GM18505 (cell line): ENCODE measurements around the gene LARGE1.

Source experiments
- ATAC-seq: cut with Tn5 transposase; IDR thresholded peaks from one replicate; pipeline ENCODE4 v1.9.1; 2021; ENCODE audit not compliant: unreplicated experiment
- POLR2A ChIP-seq: IDR thresholded peaks from 4 replicates; pipeline ENCODE4 v1.6.1; 2011; ENCODE audit warnings: borderline replicate concordance; ENCODE audit not compliant: insufficient read depth, insufficient read length; ENCODE audit errors: extremely low read depth

The LARGE1 gene

GRCh38 chr22:33640900-33641299 lies 279.4 kb downstream of the LARGE1 start:
- ATAC-seq: no peak
- TF ChIP-seq POLR2A: no peak

DNA sequence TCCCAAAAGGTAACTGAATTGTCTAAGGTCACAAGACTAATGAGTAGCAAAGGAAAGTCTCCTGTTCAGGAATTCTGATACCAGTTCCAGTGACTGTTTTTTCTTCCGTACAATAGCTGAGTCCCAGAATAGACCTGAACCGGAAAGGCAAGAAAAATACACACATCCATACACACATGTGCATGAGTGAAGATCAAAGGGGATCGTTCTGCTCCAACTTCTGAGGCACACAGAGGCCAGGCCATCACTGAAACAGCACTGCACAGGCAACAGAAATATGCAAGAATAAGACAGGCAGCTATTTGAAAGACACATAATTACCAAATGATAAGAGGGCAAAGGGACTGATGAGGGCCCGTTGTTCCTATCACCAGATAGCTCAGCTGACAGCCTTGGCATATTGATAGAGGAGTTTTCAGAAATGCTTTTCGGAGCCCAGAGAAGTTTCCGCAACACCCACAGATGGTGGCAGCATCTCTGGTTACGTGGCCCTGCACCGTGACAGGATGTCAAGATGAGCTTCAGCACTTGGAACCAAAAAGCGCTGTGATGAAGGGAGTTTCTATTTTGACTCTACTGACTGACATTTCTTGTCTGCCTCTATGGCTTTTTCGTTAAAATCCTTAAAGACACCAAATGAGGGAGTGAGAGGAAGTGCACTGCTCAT lies 280.6 kb downstream of the LARGE1 start:
- ATAC-seq: no peak

GRCh38 chr22:33635766-33636165 lies 284.5 kb downstream of the LARGE1 start:
- no peak for TF ChIP-seq POLR2A
- ATAC-seq: no peak

More for the DNA sequence above, 280.6 kb downstream of the LARGE1 start:
- TF ChIP-seq POLR2A: no peak

DNA sequence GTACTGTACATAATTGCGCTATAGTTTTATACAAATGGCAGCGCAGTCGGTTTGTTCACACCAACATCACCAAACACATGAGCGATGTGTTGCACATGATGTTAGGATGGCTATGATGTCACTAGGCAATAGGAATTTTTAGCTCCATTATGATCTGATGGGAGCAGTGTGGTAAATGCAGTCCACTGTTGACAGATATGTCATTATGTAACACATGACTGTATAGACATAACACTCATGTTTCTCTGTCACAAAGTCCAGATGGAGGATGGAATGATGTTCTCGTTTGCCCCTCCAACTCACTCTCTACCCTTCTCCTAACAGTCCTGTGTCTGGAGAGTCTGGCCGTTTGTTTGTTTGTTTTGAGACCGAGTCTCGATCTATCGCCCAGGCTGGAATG lies 288.5 kb downstream of the LARGE1 start:
- no peak for ATAC-seq
- TF ChIP-seq POLR2A: no peak

DNA sequence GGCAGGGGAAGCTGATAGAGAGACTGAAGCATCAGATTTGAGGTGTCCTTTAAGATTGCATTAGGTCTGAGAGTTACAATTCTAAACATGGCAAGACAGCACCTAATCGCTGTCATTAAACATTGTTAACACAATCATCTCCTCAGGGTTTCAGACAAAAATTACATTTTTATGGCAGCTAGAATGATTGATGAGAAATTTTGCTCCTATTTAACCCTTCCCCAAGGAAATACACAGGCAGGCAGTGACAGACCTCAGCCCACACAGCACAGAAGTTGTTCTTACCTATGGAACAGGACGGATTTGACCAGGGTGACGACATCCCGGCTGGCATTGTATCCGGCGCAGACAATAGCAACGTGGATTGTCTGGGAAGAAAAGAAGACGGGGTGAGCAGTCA lies 294.3 kb downstream of the LARGE1 start:
- no peak for TF ChIP-seq POLR2A
- ATAC-seq: no peak

DNA sequence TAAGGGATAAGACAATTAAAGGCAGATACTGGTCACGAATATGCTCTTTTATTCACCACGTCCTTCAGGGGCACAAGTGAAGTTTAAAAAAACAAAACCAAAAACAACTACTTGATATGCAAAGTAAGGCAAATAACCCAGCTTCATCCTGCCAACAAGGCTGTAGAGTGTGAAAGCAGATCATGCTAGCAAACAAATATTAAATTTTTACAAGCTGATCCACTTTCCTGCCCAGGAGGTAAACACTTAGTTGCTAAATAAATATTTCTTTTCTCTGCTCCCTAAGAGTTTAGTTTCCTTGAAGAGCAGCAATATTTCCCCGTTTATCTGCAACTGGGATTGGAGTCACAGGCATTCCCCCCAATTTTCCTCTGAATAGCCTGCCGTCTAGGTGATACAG lies 300.2 kb downstream of the LARGE1 start:
- ATAC-seq: no peak

GRCh38 chr22:33606504-33606903 lies 313.8 kb downstream of the LARGE1 start:
- no peak for TF ChIP-seq POLR2A
- ATAC-seq: no peak

More for the DNA sequence above, 300.2 kb downstream of the LARGE1 start:
- TF ChIP-seq POLR2A: no peak

- ATAC-seq: no peak
These were observed 314.6 kb downstream of the LARGE1 start for GRCh38 chr22:33605666-33606065.

GRCh38 chr22:33605221-33605620 lies 315.1 kb downstream of the LARGE1 start:
- TF ChIP-seq POLR2A: no peak
- no peak for ATAC-seq

More at GRCh38 chr22:33605666-33606065, 314.6 kb downstream of the LARGE1 start:
- TF ChIP-seq POLR2A: no peak

DNA sequence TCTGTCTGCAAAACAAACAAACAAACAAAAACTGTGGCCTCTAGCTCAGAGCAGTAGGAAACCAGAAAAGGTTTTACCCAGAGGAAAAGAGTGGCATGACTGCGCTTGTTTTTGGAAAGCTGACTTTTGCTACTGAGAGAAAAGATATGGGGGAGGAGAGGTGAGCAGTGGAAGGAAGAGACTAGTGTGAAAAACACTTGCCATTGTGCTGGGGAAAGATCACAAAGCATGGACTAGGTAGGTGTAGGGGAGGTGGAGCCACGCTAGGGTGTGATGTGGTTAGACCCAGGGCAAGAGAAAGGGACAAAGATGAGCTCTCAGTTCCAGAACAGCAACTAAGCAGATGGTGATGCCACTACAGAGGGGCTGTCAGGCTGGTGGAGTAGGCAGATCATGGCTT lies 319.2 kb downstream of the LARGE1 start:
- no peak for TF ChIP-seq POLR2A
- no peak for ATAC-seq

DNA sequence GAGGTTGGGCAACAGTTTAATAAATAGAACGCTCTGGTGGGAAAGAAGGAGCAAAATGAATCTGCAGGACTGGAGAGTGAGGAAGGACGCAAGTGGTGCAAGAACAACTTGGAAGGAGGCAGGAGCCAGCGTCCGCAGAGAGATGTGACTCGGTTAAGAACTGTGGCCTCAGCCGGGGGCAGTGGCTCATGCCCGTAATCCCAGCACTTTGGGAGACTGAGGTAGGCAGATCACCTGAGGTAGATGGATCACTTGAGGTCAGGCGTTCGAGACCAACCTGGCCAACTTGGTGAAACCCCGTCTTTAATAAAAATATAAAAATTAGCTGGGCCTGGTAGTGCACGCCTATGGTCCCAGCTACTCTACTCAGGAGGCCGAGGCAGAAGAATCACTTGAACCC lies 319.7 kb downstream of the LARGE1 start:
- ATAC-seq: no peak
- no peak for TF ChIP-seq POLR2A

DNA sequence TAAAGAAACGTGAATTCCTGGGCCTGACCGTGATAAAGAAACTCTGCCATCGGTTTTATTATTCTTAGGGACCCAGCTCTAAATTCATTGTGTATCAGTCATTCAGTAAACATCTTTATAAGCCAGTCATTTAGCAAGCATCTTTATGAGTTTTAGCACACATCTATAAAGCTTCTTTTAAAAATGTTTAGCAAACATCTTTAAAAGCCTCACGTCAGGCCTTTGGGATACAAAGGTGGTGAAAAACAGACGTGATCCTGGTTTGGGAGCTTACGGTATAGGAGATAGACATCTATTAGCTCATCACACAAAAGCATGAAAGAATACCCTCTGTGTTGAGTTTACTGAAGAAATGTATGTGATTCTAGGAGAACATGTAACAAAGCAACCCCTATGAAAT lies 320.2 kb downstream of the LARGE1 start:
- ATAC-seq: no peak
- no peak for TF ChIP-seq POLR2A

GRCh38 chr22:33599596-33599995 lies 320.7 kb downstream of the LARGE1 start:
- ATAC-seq: no peak
- no peak for TF ChIP-seq POLR2A

GRCh38 chr22:33598821-33599220 lies 321.5 kb downstream of the LARGE1 start:
- TF ChIP-seq POLR2A: no peak
- ATAC-seq: no peak
